ENCODE results near the gene CCDC18.

GRCh38 chr1:93239863-93240262, 59.3 kb downstream of the CCDC18 start:
- no peak for TF ChIP-seq CTCF (IDR thresholded peaks at IDR 0.05)
- TF ChIP-seq EP300 (IDR thresholded peaks at IDR 0.05) = no peak
- TF ChIP-seq POLR2A (IDR thresholded peaks at IDR 0.05) = no peak
